ENCODE data around the gene LHB.

The LHB gene

DNA sequence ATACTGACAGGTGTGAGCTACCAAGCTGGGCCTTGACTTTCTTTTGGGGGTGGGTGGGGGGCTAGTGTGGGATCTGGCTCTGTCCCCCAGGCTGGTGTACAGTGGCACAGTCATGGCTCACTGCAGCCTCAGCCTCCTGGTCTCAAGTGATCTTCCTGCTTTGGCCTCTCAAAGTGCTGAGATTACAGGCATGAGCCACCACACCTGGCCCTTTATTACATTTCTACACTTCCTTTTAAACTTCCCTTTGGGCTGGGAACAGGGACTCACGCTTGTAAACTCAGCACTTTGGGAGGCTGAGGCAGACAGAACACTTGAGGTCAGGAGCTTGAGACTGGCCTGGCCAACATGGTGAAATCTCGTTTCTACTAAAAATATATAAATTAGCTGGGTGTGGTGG lies 39.8 kb downstream of the LHB start:
- H3K4me1 ChIP-seq (ENCODE audit: control insufficient read depth, insufficient read depth, low read length) = peaks cover 3% of the 10 kb centered on the region
- H3K9ac ChIP-seq (ENCODE audit: low read length) = no peak overlapping the region
- peaks cover 21% of the 10 kb centered on the region for H3K36me3 ChIP-seq (ENCODE audit: control insufficient read depth, insufficient read depth, low read length)
- no peaks in the 10 kb centered on the region for H3K27me3 ChIP-seq (ENCODE audit: control insufficient read depth, insufficient read depth, low read length)
- no peak overlapping the region for H3K27ac ChIP-seq (ENCODE audit: low read depth, low read length)
- no peak overlapping the region for H3K4me3 ChIP-seq (ENCODE audit: low read length)

DNA sequence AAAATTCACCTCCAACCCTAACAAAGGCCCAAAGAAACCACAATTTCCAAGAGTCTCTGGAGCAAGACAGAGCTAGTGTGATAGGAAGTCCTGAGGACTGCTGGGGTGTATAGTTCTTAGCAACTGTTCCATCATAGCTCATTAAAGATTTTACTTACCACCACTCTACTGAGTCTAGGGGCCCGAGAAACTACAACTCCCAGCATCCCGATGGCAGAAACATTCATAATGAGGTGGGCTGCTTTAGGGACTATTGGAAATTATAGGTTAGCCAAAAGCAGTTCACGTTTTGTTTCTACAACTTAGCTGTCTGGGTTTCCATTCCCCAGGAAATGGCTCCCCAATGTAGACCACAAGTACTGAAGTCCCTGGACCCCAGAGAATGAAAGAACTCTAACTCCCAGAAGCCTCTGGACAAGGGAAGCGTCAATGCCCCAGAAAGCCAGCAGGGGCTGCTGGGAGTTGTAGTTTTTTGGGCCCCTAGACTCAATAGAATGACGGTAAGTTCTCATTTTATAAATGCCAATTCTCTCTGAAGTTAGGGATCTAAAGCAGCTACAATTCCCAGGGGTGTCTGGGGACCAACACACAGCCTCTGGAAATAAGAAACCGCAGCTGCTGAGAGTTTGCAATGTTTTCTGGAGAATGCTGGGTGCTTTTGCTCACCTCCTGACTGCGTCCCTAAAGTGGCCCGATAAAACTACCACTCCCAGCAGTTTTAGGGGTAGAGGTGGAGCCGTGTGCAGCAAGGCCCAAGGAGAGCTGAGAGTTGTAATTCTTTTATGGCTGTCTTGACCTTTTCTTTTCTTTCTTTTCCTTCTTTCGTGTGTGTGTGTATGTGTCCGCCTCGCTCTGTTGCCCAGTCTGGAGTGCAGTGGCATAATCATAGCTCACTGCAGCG lies 40.7 kb downstream of the LHB start:
- Histone ChIP-seq H3K9ac (ENCODE audit: low read length) (no peak overlapping the region), H3K4me3 (ENCODE audit: low read length) (no peak overlapping the region), H3K36me3 (ENCODE audit: control insufficient read depth, insufficient read depth, low read length) (peaks cover 18% of the 10 kb centered on the region), H3K27me3 (ENCODE audit: control insufficient read depth, insufficient read depth, low read length) (no peaks in the 10 kb centered on the region), H3K27ac (ENCODE audit: low read depth, low read length) (no peak overlapping the region), H3K4me1 (ENCODE audit: control insufficient read depth, insufficient read depth, low read length) (peaks cover 3% of the 10 kb centered on the region)

DNA sequence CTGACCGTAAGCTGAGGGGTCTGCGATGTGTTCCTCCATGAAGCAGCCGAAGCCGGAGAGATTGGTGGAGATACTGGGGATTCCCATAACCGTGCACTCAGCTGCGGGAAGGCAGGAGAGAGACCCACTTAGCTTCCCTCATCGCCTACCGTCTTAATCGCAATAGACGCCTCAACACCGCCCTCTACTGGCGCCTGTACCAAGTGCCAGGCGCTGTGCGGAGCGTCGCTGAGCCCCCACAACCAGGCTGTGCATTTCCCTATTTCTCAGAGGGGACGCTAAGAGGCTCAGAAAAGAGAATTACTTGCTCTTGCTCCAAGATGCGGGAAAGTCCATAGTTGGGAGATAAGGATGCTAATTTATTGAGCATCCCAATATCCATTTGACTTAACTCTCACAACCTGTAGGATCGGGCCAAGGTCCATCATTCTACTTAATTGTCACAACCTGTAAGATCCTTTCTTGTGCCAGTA lies 45.9 kb downstream of the LHB start:
- Histone ChIP-seq H3K9ac (ENCODE audit: low read length) (no peak overlapping the region), H3K36me3 (ENCODE audit: control insufficient read depth, insufficient read depth, low read length) (peaks cover 22% of the 10 kb centered on the region), H3K27me3 (ENCODE audit: control insufficient read depth, insufficient read depth, low read length) (no peaks in the 10 kb centered on the region), H3K4me1 (ENCODE audit: control insufficient read depth, insufficient read depth, low read length) (peaks cover 9% of the 10 kb centered on the region), H3K27ac (ENCODE audit: low read depth, low read length) (no peak overlapping the region), H3K4me3 (ENCODE audit: low read length) (no peak overlapping the region)

DNA sequence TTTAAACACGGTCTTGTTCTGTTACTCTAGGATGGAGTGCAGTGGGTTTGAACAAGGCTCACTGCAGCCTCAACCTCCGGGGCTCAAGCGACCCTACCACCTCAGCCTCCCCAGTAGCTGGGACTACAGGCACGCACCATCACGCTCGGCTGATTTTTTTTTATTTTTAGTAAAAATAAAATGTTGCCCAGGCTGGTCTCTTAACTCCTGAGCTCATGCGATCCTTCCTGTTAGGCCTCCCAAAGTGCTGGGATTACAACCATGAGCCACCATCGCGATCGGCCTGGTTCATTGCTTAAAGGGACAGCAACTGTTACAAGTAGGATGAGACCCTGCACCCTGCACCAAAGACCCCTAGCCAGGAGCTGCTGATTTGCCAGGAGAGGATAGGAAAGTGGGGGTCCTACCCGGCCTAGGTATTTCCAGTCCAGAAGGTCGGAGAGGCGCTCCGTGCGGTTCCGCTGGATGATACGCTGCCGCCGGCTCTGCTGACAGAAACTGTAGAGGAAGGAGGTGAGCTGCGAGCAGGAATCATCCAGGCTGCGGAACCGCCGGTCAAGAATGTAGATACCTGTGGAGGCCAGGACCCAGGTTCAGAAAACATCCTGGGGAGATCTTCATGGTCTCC lies 46.6 kb downstream of the LHB start:
- Histone ChIP-seq H3K27ac (ENCODE audit: low read depth, low read length) (no peak overlapping the region), H3K27me3 (ENCODE audit: control insufficient read depth, insufficient read depth, low read length) (no peaks in the 10 kb centered on the region)

DNA sequence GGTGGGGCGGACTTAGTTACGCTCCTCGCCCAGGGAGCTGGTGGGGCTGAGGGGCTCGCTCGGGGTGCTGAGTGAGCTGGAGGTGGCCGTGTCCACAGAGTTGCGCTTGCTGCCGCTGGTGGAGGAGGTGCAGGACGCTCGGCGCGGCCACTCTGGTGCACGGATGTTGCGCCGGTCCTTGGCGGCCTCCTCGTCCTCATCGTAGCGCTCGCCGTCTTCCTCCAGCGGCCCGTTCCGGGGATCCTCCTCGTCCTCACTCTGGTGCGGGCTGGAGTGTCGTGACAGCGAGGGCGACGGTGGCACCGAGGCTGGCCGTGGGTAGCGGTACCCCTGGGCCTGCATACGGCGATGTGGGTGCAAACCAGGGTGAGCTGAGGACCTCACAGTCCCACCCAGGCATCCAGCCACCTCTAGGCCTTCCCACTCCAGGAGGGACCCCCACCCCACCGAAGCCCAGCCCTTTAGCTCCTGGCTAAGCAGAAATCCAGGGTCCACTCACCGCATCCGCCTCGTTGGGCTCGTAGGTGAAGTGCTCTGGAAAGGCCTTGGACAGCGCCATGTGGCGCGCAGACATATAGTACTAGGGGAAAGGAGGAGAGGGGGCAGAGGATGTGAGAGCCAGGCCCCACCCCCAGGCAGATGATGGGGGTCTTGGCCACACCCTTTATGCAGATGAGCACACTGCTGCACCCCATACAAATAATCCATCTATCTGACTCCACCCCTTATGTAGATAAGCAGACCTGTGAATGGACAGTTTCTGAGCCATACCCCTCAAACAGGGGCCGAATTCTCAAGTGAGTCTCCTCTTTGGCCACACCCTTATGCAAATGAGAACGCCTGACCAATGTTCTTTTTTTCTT lies 47.4 kb downstream of the LHB start:
- Histone ChIP-seq H3K4me3 (ENCODE audit: low read length) (no peak overlapping the region), H3K27ac (ENCODE audit: low read depth, low read length) (no peak overlapping the region), H3K27me3 (ENCODE audit: control insufficient read depth, insufficient read depth, low read length) (no peaks in the 10 kb centered on the region), H3K4me1 (ENCODE audit: control insufficient read depth, insufficient read depth, low read length) (peaks cover 10% of the 10 kb centered on the region), H3K9ac (ENCODE audit: low read length) (no peak overlapping the region), H3K36me3 (ENCODE audit: control insufficient read depth, insufficient read depth, low read length) (peaks cover 21% of the 10 kb centered on the region)

More for the DNA sequence above, 46.6 kb downstream of the LHB start:
- Histone ChIP-seq H3K36me3 (ENCODE audit: control insufficient read depth, insufficient read depth, low read length) (peaks cover 22% of the 10 kb centered on the region), H3K9ac (ENCODE audit: low read length) (no peak overlapping the region), H3K4me3 (ENCODE audit: low read length) (no peak overlapping the region), H3K4me1 (ENCODE audit: control insufficient read depth, insufficient read depth, low read length) (peaks cover 9% of the 10 kb centered on the region)

DNA sequence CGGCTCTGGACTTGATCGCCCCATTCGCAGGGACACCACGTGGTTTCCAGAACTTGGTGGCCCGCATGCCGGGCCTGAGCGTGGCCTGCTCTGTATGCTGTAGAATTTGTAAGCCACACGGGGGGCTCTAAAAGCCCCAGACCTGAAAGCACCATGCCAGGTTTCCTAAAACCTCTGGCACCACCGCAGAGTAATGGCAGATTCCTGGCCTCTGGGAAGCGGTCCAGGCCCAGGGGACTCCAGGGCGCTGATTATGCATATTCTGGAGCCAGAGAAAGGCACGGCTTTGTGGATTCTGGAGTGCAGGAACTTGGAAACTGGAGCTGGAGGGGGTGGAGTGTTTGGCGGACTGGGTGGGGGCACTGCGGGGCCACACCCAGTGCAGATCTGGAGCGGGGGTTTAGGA lies 48.1 kb downstream of the LHB start:
- no peaks in the 10 kb centered on the region for H3K27me3 ChIP-seq (ENCODE audit: control insufficient read depth, insufficient read depth, low read length)
- H3K4me1 ChIP-seq (ENCODE audit: control insufficient read depth, insufficient read depth, low read length) = peaks cover 17% of the 10 kb centered on the region
- no peak overlapping the region for H3K4me3 ChIP-seq (ENCODE audit: low read length)
- no peak overlapping the region for H3K27ac ChIP-seq (ENCODE audit: low read depth, low read length)
- peaks cover 14% of the 10 kb centered on the region for H3K36me3 ChIP-seq (ENCODE audit: control insufficient read depth, insufficient read depth, low read length)
- no peak overlapping the region for H3K9ac ChIP-seq (ENCODE audit: low read length)

DNA sequence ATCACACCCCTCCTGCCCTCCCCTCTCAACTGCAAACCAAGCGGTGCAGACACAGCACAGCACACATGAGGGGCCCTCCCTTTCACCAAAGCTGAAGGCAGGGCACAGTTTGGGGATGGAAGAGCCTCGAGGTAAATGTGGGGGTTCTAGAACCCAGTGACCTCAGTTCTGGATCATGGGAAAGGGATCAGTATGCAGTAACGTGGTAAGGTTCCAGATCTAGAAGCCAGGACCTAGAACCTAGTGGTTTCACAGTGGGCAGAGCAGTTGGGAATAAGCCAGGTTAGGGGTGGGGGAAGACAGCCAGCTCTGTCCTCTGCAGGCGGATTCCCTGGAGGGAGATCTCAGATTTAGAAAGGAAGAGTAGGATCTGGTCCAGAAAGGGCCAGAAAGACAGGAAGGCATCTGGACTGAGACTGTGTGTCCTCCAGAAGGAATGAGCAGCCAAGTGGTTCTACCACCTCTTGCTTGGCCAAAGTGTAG lies 48.7 kb downstream of the LHB start:
- H3K4me3 ChIP-seq (ENCODE audit: low read length) = no peak overlapping the region
- H3K27me3 ChIP-seq (ENCODE audit: control insufficient read depth, insufficient read depth, low read length) = no peaks in the 10 kb centered on the region
- H3K27ac ChIP-seq (ENCODE audit: low read depth, low read length) = no peak overlapping the region
- H3K4me1 ChIP-seq (ENCODE audit: control insufficient read depth, insufficient read depth, low read length) = peaks cover 23% of the 10 kb centered on the region
- peaks cover 13% of the 10 kb centered on the region for H3K36me3 ChIP-seq (ENCODE audit: control insufficient read depth, insufficient read depth, low read length)
- no peak overlapping the region for H3K9ac ChIP-seq (ENCODE audit: low read length)

DNA sequence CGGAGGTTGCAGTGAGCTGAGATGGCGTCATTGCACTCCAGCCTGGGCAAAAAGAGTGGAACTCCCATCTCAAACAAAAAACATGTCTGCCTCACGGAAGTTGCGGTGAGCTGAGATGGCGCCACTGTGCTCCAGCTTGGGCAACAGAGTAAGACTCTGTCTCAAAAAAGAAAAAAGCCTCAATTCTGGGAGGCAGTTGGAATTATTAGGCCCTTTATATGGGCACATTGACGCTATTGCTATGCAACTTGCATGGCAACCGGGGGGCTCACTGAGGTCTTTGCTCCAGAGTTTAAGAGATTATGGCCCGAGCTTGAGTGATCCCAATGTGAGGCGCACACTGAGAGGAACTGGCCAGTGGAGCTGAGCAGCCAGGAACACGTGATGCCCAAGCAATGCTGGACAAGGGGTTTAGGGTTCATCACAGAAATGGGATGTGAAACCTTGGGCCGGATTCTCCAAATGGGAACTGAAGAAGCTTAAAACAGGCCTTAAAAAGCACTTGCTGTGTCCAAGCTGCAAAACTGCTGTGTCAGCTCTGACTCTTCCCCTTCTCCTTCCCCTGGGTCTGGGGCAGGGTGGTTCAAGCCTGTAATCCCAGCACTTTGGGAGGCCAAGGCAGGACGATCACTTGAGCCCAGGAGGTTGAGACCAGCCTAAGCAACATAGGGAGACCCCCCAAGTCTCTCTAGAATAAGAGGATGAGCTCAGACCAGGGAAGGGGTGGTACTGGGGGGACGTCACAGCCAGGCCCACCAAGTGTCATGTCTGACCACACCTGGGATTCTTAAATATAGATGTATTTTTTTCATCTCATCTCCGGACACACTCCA lies 49.3 kb downstream of the LHB start:
- H3K9ac ChIP-seq (ENCODE audit: low read length) = no peak overlapping the region
- no peaks in the 10 kb centered on the region for H3K27me3 ChIP-seq (ENCODE audit: control insufficient read depth, insufficient read depth, low read length)
- H3K36me3 ChIP-seq (ENCODE audit: control insufficient read depth, insufficient read depth, low read length) = peaks cover 13% of the 10 kb centered on the region
- peak overlapping the region; percentile 30 for H3K27ac ChIP-seq (ENCODE audit: low read depth, low read length)
- H3K4me3 ChIP-seq (ENCODE audit: low read length) = peak overlapping the region; percentile 9
- peaks cover 24% of the 10 kb centered on the region for H3K4me1 ChIP-seq (ENCODE audit: control insufficient read depth, insufficient read depth, low read length)

DNA sequence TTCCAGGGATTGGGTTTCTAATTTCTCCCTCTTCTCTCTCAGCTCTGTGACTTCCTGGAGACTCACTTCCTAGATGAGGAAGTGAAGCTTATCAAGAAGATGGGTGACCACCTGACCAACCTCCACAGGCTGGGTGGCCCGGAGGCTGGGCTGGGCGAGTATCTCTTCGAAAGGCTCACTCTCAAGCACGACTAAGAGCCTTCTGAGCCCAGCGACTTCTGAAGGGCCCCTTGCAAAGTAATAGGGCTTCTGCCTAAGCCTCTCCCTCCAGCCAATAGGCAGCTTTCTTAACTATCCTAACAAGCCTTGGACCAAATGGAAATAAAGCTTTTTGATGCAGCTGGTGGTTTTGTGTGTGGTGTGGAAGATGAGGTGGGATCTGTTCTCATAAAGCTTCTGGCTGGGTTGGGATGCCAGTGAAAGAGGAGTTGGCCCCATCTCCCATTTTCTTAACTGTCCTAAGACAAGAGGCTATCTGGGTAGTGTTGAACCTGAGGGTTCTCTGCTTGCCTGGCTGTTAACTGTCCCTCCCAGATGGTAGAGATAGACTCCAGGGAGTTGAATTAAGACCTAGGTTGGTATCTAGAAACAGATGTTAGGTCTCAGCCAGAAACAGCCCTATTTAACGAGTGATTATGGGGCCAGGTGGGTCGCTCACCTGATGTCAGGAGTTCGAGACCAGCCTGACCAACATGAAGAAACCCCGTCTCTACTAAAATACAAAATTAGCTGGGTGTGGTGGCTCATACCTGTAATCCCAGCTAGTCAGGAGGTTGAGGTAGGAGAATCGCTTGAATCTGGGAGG lies 50.1 kb downstream of the LHB start:
- Histone ChIP-seq H3K27ac (ENCODE audit: low read depth, low read length) (peak overlapping the region; percentile 92), H3K9ac (ENCODE audit: low read length) (peak overlapping the region; percentile 43), H3K36me3 (ENCODE audit: control insufficient read depth, insufficient read depth, low read length) (peaks cover 13% of the 10 kb centered on the region), H3K27me3 (ENCODE audit: control insufficient read depth, insufficient read depth, low read length) (no peaks in the 10 kb centered on the region), H3K4me3 (ENCODE audit: low read length) (peak overlapping the region; percentile 69), H3K4me1 (ENCODE audit: control insufficient read depth, insufficient read depth, low read length) (peaks cover 24% of the 10 kb centered on the region)
